Lower lobe of right lung (tissue), 2 donors: ENCODE measurements around the gene CDH9. TPM values are rescaled to one million over a fixed set of nuclear protein-coding genes. Genes with fewer than 3 reads are reported as not detected.

Experiments used
- ATAC-seq, 2 donors: fragments of 200-7000 bp; cut with Tn5 transposase; one replicate each; pipeline ENCODE4 v1.9.1; 2020 to 2022; ENCODE audit warnings: mild to moderate bottlenecking in 2 of 2, moderate library complexity in 2 of 2
- DNase-seq: peaks from one replicate; pipeline ENCODE4 v3.0.0-alpha.2; 2020
- H3K27ac ChIP-seq: fragments of 200-600 bp; one replicate; pipeline ENCODE4 v1.8.0; 2022
- H3K27me3 ChIP-seq: fragments of 200-600 bp; one replicate; pipeline ENCODE4 v1.8.0; 2022; ENCODE audit warnings: low read depth
- H3K36me3 ChIP-seq: fragments of 200-600 bp; one replicate; pipeline ENCODE4 v1.8.0; 2022; ENCODE audit warnings: mild to moderate bottlenecking
- H3K4me1 ChIP-seq: fragments of 200-600 bp; one replicate; pipeline ENCODE4 v1.8.0; 2022
- H3K4me3 ChIP-seq: fragments of 200-600 bp; one replicate; pipeline ENCODE4 v1.8.0; 2022; ENCODE audit warnings: mild to moderate bottlenecking
- H3K9me3 ChIP-seq: fragments of 200-600 bp; one replicate; pipeline ENCODE4 v1.8.0; 2022
- CTCF ChIP-seq: fragments of 200-600 bp; IDR thresholded peaks from one replicate; pipeline ENCODE4 v1.8.0; 2022; ENCODE audit warnings: antibody characterized with exemption, mild to moderate bottlenecking
- intact Hi-C: fragments of 100-400 bp; cut with DNase I; formaldehyde crosslinking; loops from one replicate; pipeline ENCODE4 v1.11.0; 2022
- total RNA-seq: library from RNA; stranded (reverse); fragmentation: NEBNext Ultra II Directional; extraction: Animal tissue kit (Norgen Biotek cat#: 25700); gene quantifications from one replicate; pipeline ENCODE4 v1.2.1, GENCODE V29; 2021
- donor health status: DM: no; HTN: yes; CAD: no; lungs with severe emphysema.

CDH9 gene
- total RNA-seq, 1 donor from 2014 or later = not detected

DNA sequence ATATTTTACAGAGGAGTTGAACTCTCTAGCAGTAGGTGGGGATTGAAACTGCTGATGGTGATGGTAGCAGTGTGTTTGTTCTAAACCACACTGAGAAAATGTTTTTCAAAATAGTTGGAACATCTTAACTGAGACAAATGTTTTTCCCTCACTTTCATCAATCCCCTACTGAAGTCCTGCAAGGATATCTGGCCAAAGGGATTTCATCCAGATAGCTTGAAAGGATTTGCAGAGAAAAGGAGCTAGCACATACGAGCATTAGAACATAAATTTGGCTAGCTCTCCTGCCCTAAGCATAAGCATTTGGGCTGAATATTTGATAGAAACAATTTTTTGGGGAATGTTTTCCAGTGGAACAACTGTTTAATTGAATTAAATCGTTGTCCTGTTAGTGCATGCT, 153.9 kb downstream of the CDH9 start:
- Histone ChIP-seq H3K27me3 (no peaks in the 10 kb centered on the region), H3K9me3 (no peaks in the 10 kb centered on the region), H3K4me1 (no peaks in the 10 kb centered on the region), H3K4me3 (no peak overlapping the region), H3K27ac (no peak overlapping the region), H3K36me3 (no peaks in the 10 kb centered on the region)
- intact Hi-C loops = no loop called here
- ATAC-seq (no peak), DNase-seq (no peak)
- TF ChIP-seq CTCF = no peak

DNA sequence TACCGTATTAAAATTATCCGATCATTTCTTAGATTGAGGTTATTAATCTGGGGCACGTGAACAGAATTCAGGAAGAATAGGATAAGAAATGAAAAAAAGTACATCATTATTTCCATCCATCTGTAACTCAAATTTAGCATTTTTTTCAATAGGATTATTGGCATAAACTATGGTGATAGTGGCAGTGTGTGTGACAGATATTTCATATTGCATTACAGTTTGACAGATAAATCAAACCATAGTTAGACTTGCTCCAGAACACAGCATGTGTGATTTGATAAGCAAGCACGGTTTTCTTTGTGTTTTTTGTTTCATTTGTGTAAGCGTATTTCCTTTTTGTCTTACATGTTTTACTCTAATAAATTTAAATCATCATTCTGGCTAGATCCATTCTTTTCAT, 155.0 kb downstream of the CDH9 start:
- H3K4me1 ChIP-seq = no peaks in the 10 kb centered on the region
- intact Hi-C loops = no loop called here
- H3K36me3 ChIP-seq = no peaks in the 10 kb centered on the region
- no peak for TF ChIP-seq CTCF
- H3K4me3 ChIP-seq = no peak overlapping the region
- no peaks in the 10 kb centered on the region for H3K27me3 ChIP-seq
- no peak overlapping the region for H3K27ac ChIP-seq
- H3K9me3 ChIP-seq = no peaks in the 10 kb centered on the region
- ATAC-seq (no peak), DNase-seq (no peak)

DNA sequence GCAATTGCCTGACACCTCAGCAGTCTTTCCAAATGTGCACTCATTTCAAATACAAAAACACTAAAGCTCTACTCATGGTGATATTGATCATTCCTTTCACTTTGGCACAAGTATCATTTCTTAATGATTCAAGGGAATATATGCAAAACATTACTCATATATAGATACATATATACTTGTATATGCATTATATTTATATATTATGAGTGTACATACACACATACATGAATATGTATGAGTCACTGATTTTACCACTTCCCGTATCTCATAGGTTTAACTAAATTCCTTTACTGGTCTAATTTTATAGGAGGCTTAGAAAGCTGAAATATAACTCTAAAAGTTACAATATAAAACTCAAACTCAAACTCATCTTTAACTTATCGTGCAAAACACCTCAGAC, 156.5 kb downstream of the CDH9 start:
- Histone ChIP-seq H3K27me3 (no peaks in the 10 kb centered on the region), H3K4me3 (no peak overlapping the region), H3K4me1 (no peaks in the 10 kb centered on the region), H3K27ac (no peak overlapping the region), H3K36me3 (no peaks in the 10 kb centered on the region), H3K9me3 (no peaks in the 10 kb centered on the region)
- TF ChIP-seq CTCF = no peak
- DNase-seq (no peak), ATAC-seq (no peak)
- intact Hi-C loops = no loop called here

DNA sequence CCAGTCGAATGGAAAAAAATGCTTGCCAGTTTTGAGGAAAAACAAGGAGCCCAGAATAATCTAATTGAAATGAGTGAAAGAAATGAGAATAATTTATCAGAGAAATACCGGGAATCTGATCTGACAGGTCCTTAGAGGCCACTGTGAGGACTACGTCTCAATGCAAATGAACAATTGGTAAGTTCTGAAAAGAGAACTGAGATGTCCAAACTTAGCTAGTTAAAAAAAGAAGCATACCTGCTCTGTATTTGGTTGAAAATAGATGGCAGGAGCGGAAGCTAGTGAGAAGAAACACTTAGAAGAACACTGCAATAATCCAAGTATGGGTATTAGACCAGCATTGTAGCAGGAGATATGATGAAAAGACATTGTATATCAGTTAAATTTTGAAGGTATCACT, 161.2 kb downstream of the CDH9 start:
- Histone ChIP-seq H3K36me3 (no peaks in the 10 kb centered on the region), H3K4me1 (no peaks in the 10 kb centered on the region), H3K27me3 (no peaks in the 10 kb centered on the region), H3K27ac (no peak overlapping the region), H3K9me3 (no peaks in the 10 kb centered on the region), H3K4me3 (no peak overlapping the region)
- intact Hi-C loops = no loop called here
- ATAC-seq (no peak), DNase-seq (no peak)
- no peak for TF ChIP-seq CTCF

DNA sequence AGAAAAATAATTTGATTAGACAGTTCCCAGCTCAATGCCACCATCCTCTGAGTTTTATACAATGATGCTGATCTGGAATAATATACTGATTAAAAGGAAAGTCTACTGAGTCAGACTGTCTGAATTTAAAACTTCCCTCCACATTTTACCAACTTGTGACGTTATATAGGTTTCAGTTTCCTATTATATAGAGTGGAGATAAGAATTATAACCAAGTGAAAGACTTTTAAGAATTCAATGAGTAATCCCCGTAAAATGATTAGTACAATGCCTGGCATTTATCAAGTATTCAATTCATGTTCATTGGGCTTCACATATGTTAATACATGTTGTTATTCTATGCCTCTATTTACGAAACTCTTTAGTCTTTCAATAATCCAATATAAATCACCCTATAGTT, 166.0 kb downstream of the CDH9 start:
- no peaks in the 10 kb centered on the region for H3K36me3 ChIP-seq
- H3K9me3 ChIP-seq = no peaks in the 10 kb centered on the region
- DNase-seq (no peak), ATAC-seq (no peak)
- H3K4me3 ChIP-seq = no peak overlapping the region
- intact Hi-C loops = no loop called here
- no peak overlapping the region for H3K27ac ChIP-seq
- H3K27me3 ChIP-seq = no peaks in the 10 kb centered on the region
- H3K4me1 ChIP-seq = no peaks in the 10 kb centered on the region
- TF ChIP-seq CTCF = no peak

DNA sequence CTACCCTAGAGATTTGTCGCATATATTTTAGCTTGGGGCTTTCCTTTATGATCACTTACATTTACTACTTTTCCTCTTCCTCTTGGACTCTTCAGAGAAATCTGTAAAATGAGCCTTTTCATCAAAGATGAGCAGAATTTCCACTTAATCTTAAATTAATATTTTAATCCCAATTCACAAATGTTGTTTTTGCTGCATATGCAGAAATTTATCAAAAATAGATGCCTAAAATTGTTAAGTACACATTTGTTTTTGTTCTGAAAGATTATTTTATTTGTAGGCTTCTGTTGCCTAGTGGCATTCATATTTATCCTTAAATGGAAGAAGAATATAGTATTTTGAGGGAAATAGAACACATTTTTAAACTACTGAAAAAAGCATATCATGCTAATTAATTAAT, 168.6 kb downstream of the CDH9 start:
- intact Hi-C loops = no loop called here
- Histone ChIP-seq H3K4me1 (no peaks in the 10 kb centered on the region), H3K4me3 (no peak overlapping the region), H3K36me3 (no peaks in the 10 kb centered on the region), H3K27ac (no peak overlapping the region), H3K27me3 (no peaks in the 10 kb centered on the region), H3K9me3 (no peaks in the 10 kb centered on the region)
- DNase-seq (no peak), ATAC-seq (no peak)
- no peak for TF ChIP-seq CTCF
